Neutrophil (primary cell): ENCODE results near the gene FCRL6.

Experiments used
- H3K27ac ChIP-seq: fragments of 200-600 bp; sonication (generic); 2 replicates; pipeline ENCODE4 v1.5.1; 2016; ENCODE audit warnings: mild to moderate bottlenecking, moderate library complexity
- H3K27me3 ChIP-seq: fragments of 200-600 bp; sonication (generic); 2 replicates; pipeline ENCODE4 v1.6.0; 2016; ENCODE audit warnings: mild to moderate bottlenecking
- H3K36me3 ChIP-seq: fragments of 200-600 bp; sonication (generic); 2 replicates; pipeline ENCODE4 v1.5.1; 2017
- H3K4me1 ChIP-seq, 2 experiments: fragments of 200-600 bp in 1 of 2; sonication (generic) in 1 of 2; 1 replicate in 1 of 2; 2 replicates in 1 of 2; pipeline versions ENCODE4 v1.5.1 to v1.6.1; 2013 to 2016; ENCODE audit warnings: low read depth in 1 of 2, low read length in 1 of 2, mild to moderate bottlenecking in 1 of 2, moderate library complexity in 1 of 2; ENCODE audit not compliant: control insufficient read depth in 1 of 2, insufficient read depth in 1 of 2
- H3K4me3 ChIP-seq, 2 experiments: fragments of 200-600 bp in 1 of 2; sonication (generic) in 1 of 2; 1 replicate in 1 of 2; 2 replicates in 1 of 2; pipeline ENCODE4 v1.5.1; 2013 to 2016; ENCODE audit warnings: low read depth in 1 of 2, low read length in 1 of 2, mild to moderate bottlenecking in 1 of 2, moderate library complexity in 1 of 2
- H3K9me3 ChIP-seq: fragments of 200-600 bp; sonication (generic); 2 replicates; pipeline ENCODE4 v1.5.1; 2016
- CTCF ChIP-seq: fragments of 200-600 bp; sonication (generic); IDR thresholded peaks from 2 replicates; pipeline ENCODE4 v1.5.1; 2016; ENCODE audit warnings: antibody characterized with exemption

FCRL6 gene

GRCh38 chr1:159835356-159835755 lies 33.2 kb downstream of the FCRL6 start:
- peaks cover 0 to 8% of the 10 kb centered on the region in 2 experiments for H3K4me1 ChIP-seq
- no peaks in the 10 kb centered on the region for H3K9me3 ChIP-seq
- H3K4me3 ChIP-seq = no peak overlapping the region
- H3K27ac ChIP-seq = no peak overlapping the region
- no peaks in the 10 kb centered on the region for H3K27me3 ChIP-seq
- TF ChIP-seq CTCF = no peak
- no peaks in the 10 kb centered on the region for H3K36me3 ChIP-seq

GRCh38 chr1:159835862-159836525 lies 33.8 kb downstream of the FCRL6 start:
- H3K4me3 ChIP-seq = no peak overlapping the region
- H3K36me3 ChIP-seq = no peaks in the 10 kb centered on the region
- peaks cover 0 to 8% of the 10 kb centered on the region in 2 experiments for H3K4me1 ChIP-seq
- H3K27ac ChIP-seq = no peak overlapping the region
- no peaks in the 10 kb centered on the region for H3K27me3 ChIP-seq
- H3K9me3 ChIP-seq = no peaks in the 10 kb centered on the region
- no peak for TF ChIP-seq CTCF

- H3K4me3 ChIP-seq = no peak overlapping the region
- no peaks in the 10 kb centered on the region for H3K27me3 ChIP-seq
- H3K9me3 ChIP-seq = no peaks in the 10 kb centered on the region
- peaks cover 0 to 8% of the 10 kb centered on the region in 2 experiments for H3K4me1 ChIP-seq
- no peaks in the 10 kb centered on the region for H3K36me3 ChIP-seq
- TF ChIP-seq CTCF = no peak
- no peak overlapping the region for H3K27ac ChIP-seq
Measured at GRCh38 chr1:159838715-159839114, 36.6 kb downstream of the FCRL6 start.

DNA sequence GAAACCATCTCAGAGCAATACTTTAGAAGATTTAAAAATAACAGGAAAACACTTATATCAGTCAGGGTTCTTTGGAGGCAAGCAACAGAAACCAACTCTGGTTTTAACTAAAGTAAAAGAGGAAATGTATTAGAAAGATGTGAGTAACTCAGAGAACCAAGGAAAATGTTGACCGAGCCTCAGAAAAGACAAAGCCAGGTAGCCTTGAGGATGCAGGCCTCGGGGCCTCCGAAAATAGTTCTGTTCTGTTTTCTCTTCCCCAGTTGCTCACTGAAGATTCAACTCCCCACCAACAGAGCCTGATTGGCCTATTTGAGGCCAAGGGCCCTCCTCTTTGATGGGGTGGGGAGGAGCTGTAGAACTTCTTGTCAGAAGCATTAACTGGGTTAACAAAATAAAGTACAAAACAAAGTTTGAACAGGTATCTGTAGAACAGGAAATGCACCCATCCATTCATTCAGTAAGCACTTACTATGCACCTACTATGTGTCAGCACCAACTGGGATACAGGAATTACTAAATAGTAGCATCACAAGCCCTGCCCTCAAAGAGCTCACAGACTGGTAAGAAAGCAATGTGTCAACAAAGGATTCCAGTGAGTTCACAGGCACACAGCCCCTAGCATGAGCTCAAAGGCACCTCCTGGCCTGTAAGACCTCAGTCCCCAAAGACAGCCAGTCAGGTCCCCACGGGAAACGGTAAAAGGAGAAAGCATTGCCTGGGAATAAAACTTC lies 37.1 kb downstream of the FCRL6 start:
- H3K36me3 ChIP-seq = no peaks in the 10 kb centered on the region
- peaks cover 0 to 8% of the 10 kb centered on the region in 2 experiments for H3K4me1 ChIP-seq
- no peak overlapping the region for H3K27ac ChIP-seq
- TF ChIP-seq CTCF = no peak
- no peaks in the 10 kb centered on the region for H3K27me3 ChIP-seq
- H3K9me3 ChIP-seq = no peaks in the 10 kb centered on the region
- H3K4me3 ChIP-seq = no peak overlapping the region

DNA sequence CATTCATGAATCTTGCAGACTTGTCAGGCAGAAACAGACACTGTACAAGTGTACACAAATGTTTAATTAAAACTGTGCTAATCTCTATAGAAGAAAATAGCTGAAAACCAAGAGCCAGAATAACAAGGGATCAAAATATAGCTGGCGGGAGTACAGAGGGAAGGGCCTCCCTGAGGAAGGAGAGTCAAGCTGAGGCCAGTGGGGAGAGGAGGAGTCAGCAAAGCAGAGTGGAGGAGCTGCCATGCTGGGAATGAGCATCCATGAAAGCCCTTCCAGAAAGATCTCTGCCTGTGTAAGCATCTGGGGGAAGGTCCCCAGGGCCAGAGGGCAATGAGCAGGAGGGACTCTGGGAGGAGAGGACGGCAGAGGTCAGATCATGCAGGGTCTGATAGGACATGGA lies 39.6 kb downstream of the FCRL6 start:
- no peaks in the 10 kb centered on the region for H3K9me3 ChIP-seq
- TF ChIP-seq CTCF = no peak
- no peak overlapping the region for H3K27ac ChIP-seq
- H3K27me3 ChIP-seq = no peaks in the 10 kb centered on the region
- H3K4me1 ChIP-seq = peaks cover 12 to 13% of the 10 kb centered on the region in 2 experiments
- H3K4me3 ChIP-seq = no peak overlapping the region
- H3K36me3 ChIP-seq = no peaks in the 10 kb centered on the region
